WI38 (cell line): ENCODE data around the gene NDUFAF2.

ENCODE experiments used
- H3K4me3 ChIP-seq: 2 replicates; pipeline ENCODE4 v1.5.1; 2011; ENCODE audit warnings: low read depth, mild to moderate bottlenecking, control low read depth, low read length
- CTCF ChIP-seq: IDR thresholded peaks from 2 replicates; pipeline ENCODE4 v1.5.1; 2012; ENCODE audit warnings: low read depth, mild to moderate bottlenecking, control low read depth, low read length

Gene NDUFAF2

GRCh38 chr5:61115968-61116367, 171.0 kb downstream of the NDUFAF2 start:
- TF ChIP-seq CTCF, result no peak

GRCh38 chr5:61119066-61119465, 174.1 kb downstream of the NDUFAF2 start:
- TF ChIP-seq CTCF, result no peak
- no peak overlapping the region for H3K4me3 ChIP-seq

More at GRCh38 chr5:61115968-61116367, 171.0 kb downstream of the NDUFAF2 start:
- H3K4me3 ChIP-seq, result no peak overlapping the region

- H3K4me3 ChIP-seq, result no peak overlapping the region
- no peak for TF ChIP-seq CTCF
These were observed 175.5 kb downstream of the NDUFAF2 start for GRCh38 chr5:61120534-61120933.

GRCh38 chr5:61123145-61123544, 178.1 kb downstream of the NDUFAF2 start:
- no peak overlapping the region for H3K4me3 ChIP-seq
- no peak for TF ChIP-seq CTCF

- H3K4me3 ChIP-seq, result no peak overlapping the region
- TF ChIP-seq CTCF, result no peak
These were observed 185.3 kb downstream of the NDUFAF2 start for GRCh38 chr5:61130289-61130688.

- TF ChIP-seq CTCF, result no peak
- no peak overlapping the region for H3K4me3 ChIP-seq
These were observed 187.6 kb downstream of the NDUFAF2 start for GRCh38 chr5:61132559-61132958.

GRCh38 chr5:61137835-61138234, 192.8 kb downstream of the NDUFAF2 start:
- H3K4me3 ChIP-seq, result no peak overlapping the region
- no peak for TF ChIP-seq CTCF
